CMK (cell line): ENCODE data around the gene VPS11.
"Not testable (repeated sequence)": the region's sequence is repeated elsewhere in the genome, so short reads cannot be mapped to it uniquely, and the experiment has no call there.

Experiments
- DNase-seq: peaks from one replicate; pipeline ENCODE4 v3.0.0-alpha.2; 2010; ENCODE audit warnings: low read depth

Gene VPS11

GRCh38 chr11:119103161-119103664, 35.6 kb downstream of the VPS11 start:
- DNase-seq: not testable (repeated sequence)

- DNase-seq: no peak
These were observed 36.2 kb downstream of the VPS11 start for GRCh38 chr11:119103793-119104192.

GRCh38 chr11:119106564-119107537, 39.2 kb downstream of the VPS11 start, which contains the start of gene C2CD2L:
TSS of gene C2CD2L (plus strand) at chr11:119107344. CDS start at chr11:119107742, 398 bp downstream.
- peak; percentile 89 for DNase-seq

GRCh38 chr11:119107538-119108145, 40.0 kb downstream of the VPS11 start:
- DNase-seq: no peak

- DNase-seq: no peak
These were observed 40.7 kb downstream of the VPS11 start for GRCh38 chr11:119108146-119108856.

- DNase-seq: no peak
These were observed 41.2 kb downstream of the VPS11 start for GRCh38 chr11:119108857-119109221.

- no peak for DNase-seq
These were observed 42.2 kb downstream of the VPS11 start for GRCh38 chr11:119109843-119110242.

GRCh38 chr11:119110439-119110838, 42.8 kb downstream of the VPS11 start:
- no peak for DNase-seq

- DNase-seq: no peak
These were observed 43.8 kb downstream of the VPS11 start for GRCh38 chr11:119111361-119111925.

GRCh38 chr11:119112314-119113020, 44.8 kb downstream of the VPS11 start:
- DNase-seq: no peak

- DNase-seq: no peak
These were observed 46.1 kb downstream of the VPS11 start for GRCh38 chr11:119113716-119114115.

- DNase-seq: no peak
These were observed 46.7 kb downstream of the VPS11 start for GRCh38 chr11:119114351-119114750.

GRCh38 chr11:119115484-119116234, 48.0 kb downstream of the VPS11 start:
- DNase-seq: no peak

GRCh38 chr11:119116235-119116594, 48.6 kb downstream of the VPS11 start:
- DNase-seq: no peak

GRCh38 chr11:119116601-119117000, 49.0 kb downstream of the VPS11 start:
- DNase-seq: no peak

GRCh38 chr11:119117004-119117706, 49.5 kb downstream of the VPS11 start:
- DNase-seq: no peak

- DNase-seq: no peak
These were observed 50.6 kb downstream of the VPS11 start for GRCh38 chr11:119118227-119118626.

- no peak for DNase-seq
These were observed 51.3 kb downstream of the VPS11 start for GRCh38 chr11:119118946-119119345.

GRCh38 chr11:119120639-119121007, 53.0 kb downstream of the VPS11 start:
- DNase-seq: no peak
